Nucleus accumbens (tissue), 56 donors: ENCODE measurements around the gene COL4A2.

Source experiments
- DNase-seq, 56 donors: peaks; one replicate each; lab custom pipeline; 2025; lab: John Stamatoyannopoulos, UW

The COL4A2 gene

DNA sequence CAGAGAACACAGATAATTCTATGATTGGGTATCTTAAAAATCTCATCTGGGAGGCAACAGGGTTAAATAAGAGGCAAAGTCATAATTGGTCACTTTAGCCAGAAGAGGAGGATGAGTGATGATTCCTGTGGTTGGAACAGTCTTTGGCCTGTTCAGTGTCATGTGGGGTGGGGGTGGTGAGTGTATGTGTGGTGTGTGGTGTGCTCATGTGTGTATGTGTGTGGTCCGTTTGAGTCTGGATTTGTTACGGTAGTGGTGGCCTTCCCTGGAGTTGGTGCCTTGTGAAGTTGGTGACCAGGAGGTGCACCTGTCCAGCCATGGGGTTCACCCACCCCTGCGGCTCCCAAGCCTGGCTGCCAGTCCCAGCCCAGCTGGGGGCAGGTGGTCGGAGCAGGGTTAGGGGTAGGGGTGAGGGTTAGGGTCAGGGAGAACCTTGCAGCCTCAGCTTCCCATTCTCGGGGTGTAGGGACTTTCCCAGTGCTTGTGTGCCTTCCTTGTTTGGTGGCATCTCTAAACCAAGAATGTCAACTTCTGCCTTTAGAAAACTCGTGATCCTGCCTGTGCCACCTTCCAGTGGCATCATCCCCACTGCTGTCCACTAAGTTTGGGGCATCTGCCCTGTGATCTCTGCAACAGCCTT is 156.9 kb downstream of the COL4A2 start:
- DNase-seq, result no peak

DNA sequence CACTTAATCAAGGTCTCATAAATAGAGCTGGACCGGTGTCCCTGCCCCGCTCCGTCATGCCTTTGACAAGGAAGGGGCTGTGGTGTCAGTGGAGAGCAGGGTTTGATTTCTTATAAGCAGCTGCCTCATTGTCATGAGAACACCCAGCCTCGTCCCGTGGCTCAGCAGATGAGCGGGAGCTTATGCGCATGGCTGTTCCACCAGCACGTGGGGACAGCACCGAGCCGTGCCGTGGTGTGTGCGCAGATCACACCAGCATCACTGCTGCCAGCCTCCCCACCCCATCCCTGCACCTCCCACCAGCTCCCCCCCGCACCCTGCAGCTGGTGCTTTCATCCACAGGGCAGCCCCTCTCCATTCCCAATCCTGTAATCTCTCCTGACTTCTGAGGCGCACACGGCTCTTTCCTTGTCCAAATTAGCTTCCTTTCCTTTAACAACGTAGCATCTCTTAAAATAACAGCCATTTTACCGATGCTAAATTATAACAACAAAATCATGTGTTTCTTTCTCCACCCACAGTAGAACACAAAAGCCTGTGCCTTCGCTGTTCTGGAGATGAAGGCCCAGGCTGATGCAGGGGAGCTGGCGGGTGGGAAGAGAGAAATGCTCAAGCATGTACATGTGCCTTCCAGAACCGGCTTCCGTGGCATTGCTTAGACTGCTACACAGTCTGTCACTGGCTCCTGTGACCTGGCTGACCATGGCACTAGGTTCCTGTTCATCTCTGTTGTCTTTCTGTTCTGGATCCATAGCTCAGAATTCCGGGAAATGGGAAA is 157.7 kb downstream of the COL4A2 start:
- peak in 4 of 56 donors; percentile 11 to 24 (median 22) for DNase-seq

GRCh38 chr13:110465696-110466095 is 158.6 kb downstream of the COL4A2 start:
- no peak for DNase-seq

DNA sequence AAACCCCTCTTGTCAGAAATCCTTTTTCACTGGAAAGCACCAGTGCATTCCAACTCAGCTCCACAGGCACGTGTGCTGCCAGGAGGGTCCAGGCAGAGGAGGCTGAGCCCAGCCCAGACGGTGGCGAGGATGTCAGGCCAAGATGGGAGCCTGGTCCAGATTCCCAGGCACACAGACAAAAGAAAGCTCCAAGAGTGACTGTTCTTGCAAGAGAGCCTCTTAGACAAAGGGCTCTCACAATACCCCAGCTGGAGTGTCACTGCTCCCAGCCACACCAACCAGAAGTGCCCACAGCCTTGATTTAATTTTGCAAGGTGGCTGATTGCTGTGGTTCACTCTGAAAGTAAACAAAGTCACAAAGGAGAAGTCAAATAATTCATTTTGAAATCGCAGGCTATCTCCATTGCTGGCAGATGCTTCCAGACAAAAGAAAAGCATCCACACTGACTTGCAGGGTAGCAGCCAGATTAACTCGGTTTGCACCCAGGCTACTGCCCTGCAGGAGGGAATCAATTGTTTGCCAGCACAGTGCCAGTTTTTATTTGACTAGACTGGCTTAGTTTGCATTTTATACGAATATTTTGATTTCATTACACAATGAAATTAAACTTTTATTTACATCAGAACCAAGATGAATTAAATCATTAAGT is 159.3 kb downstream of the COL4A2 start:
- peak in 2 of 56 donors; percentile 4 to 15 for DNase-seq

DNA sequence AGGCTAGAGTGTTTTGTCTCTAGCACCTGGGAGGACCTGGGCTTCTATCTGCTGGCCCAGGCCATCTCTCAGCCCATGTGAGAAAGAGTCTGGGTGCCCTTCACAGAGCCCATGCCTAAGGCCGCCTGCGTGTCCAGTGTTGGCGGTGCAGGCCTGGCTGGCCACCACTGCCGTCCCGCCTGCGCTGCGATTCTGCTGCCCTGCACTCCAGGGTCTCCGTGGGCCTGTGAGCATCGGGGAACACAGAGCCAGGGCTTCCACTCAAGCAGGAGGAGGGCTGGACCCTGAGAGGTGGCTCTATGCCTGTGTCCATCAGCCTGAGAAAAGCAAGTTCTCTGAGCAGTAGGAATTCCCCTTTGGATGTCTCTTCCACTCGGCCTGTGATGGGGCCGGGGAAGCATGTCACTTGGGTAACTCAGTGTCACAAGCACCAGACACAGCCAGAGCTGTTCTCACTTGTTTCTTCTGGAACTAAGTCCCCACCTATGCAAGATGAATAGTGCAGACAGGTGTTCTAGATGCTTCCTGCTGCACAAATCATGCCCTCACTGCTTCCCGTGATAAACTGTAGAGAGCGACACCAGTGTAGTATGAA is 160.5 kb downstream of the COL4A2 start:
- no peak for DNase-seq

DNA sequence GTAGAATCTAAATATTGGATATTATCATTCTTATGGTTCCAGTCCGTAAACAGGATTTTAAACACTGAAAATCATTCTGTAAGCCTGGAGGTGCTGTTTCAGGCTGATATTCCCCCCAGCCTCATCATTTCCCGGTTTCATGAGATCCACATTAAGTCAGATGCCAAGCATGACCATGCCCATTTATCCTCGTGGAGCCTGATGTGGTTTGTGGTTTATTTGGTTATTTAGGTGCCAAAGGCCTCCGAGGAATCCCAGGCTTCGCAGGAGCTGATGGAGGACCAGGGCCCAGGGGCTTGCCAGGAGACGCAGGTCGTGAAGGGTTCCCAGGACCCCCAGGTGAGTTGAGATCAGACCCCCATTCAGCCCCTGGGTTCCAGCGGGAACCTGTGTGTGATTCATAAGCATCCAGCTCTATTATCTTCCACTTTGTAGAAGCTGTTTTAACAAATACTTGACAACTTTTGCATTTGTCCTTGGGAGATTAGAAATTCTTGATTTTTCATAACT is 162.0 kb downstream of the COL4A2 start:
- DNase-seq, result no peak

DNA sequence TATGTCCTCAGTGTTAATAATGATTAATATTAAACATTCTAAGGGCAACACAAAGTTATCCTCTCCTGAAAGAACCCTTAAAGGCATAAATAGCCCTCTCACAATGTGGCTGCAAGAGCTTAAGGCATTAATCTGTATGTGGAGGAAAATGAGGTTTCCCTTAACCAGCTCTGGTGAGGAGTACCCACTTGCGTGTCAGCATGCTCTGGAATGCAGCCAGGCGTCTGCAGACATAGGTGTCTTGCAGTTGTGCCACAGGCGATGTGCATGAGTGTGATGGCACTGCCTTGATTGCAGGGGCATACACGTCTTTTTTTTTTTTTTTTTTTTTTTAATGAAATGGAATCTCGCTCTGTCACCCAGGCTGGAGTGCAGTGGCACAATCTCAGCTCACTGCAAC is 162.5 kb downstream of the COL4A2 start:
- no peak for DNase-seq

DNA sequence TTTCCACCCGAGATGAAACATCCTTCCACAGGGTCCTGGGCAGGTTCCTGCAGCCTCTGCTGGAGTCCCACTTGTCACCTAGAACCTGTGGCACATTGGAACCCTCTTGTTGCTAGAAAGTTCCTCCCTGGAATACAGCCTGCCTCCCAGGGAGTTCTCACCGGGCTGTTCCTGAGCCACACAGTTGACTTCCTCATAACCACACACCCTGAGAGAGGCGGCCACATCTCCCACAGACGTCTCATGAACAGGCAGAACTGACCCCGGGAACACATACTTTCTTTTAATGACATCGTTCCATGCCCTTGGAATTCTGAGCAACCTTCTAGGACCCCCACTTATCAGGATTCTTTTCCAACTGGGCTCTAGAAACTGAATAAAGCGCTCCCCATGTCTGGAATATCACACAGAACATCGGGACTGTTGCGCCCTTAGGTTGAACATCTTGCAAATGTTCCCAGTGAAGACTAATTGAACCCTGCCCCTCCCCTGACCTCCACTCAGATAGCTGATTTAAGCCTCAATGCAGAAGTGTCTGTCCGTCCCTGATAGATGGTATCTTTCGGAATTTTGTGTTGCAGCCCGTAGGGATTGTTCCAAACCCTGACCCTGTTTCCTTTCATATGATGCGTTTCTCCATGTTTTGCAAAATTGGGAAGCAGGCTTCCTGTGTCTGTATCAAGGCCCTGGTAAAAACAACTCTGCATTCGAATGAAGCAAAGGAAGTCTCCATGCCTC is 163.4 kb downstream of the COL4A2 start:
- no peak for DNase-seq

DNA sequence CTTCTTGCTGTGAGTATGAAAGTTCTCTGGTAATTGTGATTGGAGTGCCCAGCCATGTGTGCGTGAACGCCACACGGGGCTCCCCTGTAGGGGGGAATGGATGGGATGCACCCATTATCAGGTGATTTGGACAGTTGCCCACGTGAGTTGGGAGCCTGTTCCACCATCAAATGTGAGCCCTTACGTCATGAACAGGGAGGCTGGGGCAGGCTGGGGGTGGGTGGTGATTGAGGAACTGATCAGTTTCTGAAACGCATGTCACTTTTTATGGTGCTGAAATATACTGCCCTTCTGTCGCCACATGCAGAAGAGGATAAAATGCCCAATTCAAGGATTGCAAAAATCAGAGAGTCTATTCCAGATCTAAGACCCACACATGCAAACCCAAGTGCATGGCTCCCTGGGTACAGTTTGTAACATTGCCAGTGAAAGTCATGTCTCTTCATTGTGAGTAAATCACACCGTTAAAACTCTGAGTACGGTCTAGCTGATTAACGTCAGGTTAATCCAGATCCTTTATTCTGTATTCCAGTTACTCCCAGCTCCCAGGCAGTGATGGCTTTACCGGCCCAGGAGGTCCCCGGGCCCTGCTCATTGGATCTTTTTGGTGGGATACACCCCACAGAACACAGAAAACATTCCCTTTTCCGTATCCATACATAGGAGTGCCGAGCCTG is 164.2 kb downstream of the COL4A2 start:
- peak in 1 of 56 donors; percentile 11 for DNase-seq

- peak in 19 of 56 donors; percentile 2 to 49 (median 16) for DNase-seq
These were observed 164.7 kb downstream of the COL4A2 start for GRCh38 chr13:110471833-110472162.

GRCh38 chr13:110472904-110473563 is 165.9 kb downstream of the COL4A2 start:
- no peak for DNase-seq

- DNase-seq, result no peak
These were observed 167.6 kb downstream of the COL4A2 start for GRCh38 chr13:110474713-110475112.

- no peak for DNase-seq
These were observed 168.0 kb downstream of the COL4A2 start for GRCh38 chr13:110475117-110475516.

- DNase-seq, result no peak
These were observed 168.6 kb downstream of the COL4A2 start for GRCh38 chr13:110475550-110476219.

- DNase-seq, result no peak
These were observed 169.1 kb downstream of the COL4A2 start for GRCh38 chr13:110476220-110476617.

GRCh38 chr13:110477706-110478245 is 170.7 kb downstream of the COL4A2 start:
- DNase-seq, result no peak

GRCh38 chr13:110478405-110479214 is 171.5 kb downstream of the COL4A2 start:
- DNase-seq, result no peak

GRCh38 chr13:110479215-110479545 is 172.1 kb downstream of the COL4A2 start:
- DNase-seq, result no peak
